SK-N-SH (cell line): ENCODE results near the gene AGAP1. TPM values are rescaled to one million over a fixed set of nuclear protein-coding genes. Genes with fewer than 3 reads are reported as not detected.

Experiments used
- CTCF ChIA-PET: fragments of 300-600, 350-600 bp; formaldehyde crosslinking; extraction: SDS; loops from one replicate; lab custom pipeline; 2021; lab: Yijun Ruan, JAX
- POLR2A ChIA-PET: fragments of 350-600 bp; sonication (Branson Sonifier 250); formaldehyde crosslinking; extraction: SDS; loops from one replicate; lab custom pipeline; 2020; ENCODE audit warnings: antibody characterized with exemption, inconsistent platforms; lab: Yijun Ruan, JAX
- DNase-seq: peaks from one replicate; pipeline ENCODE4 v3.0.0; 2012
- H2AFZ ChIP-seq: fragments of 200-600 bp; sonication (generic); 2 replicates; pipeline ENCODE4 v1.8.1; 2016; ENCODE audit warnings: antibody characterized with exemption, mild to moderate bottlenecking, low read depth
- H3F3A ChIP-seq: fragments of 200-600 bp; sonication (generic); replicated peaks from 2 replicates; pipeline ENCODE3; 2016; ENCODE audit warnings: antibody characterized with exemption, mild to moderate bottlenecking; ENCODE audit not compliant: insufficient read depth
- H3K27ac ChIP-seq, 2 experiments: fragments of 200-500 bp in 1 of 2; fragments of 200-600 bp in 1 of 2; sonication (Bioruptor generic) in 1 of 2; sonication (generic), shearing (Covaris generic) in 1 of 2; 2 replicates each; pipeline versions ENCODE4 v1.5.1 to v1.6.1; 2014 to 2016; ENCODE audit warnings: low read depth in 2 of 2, inconsistent platforms in 1 of 2, low read length in 1 of 2, mild to moderate bottlenecking in 1 of 2, mixed read lengths in 1 of 2
- H3K27me3 ChIP-seq: fragments of 200-600 bp; sonication (generic), shearing (Covaris generic); 2 replicates; pipeline ENCODE4 v1.6.1; 2016; ENCODE audit warnings: mixed run types; ENCODE audit not compliant: insufficient read depth
- H3K36me3 ChIP-seq, 2 experiments: fragments of 200-500 bp in 1 of 2; fragments of 200-600 bp in 1 of 2; sonication (Bioruptor generic) in 1 of 2; sonication (generic) in 1 of 2; replicated peaks in 1 of 2; 2 replicates each; pipeline versions ENCODE3 to v1.5.1; 2014 to 2016; ENCODE audit warnings: low read length in 1 of 2, mild to moderate bottlenecking in 1 of 2; ENCODE audit not compliant: insufficient read depth in 2 of 2, control insufficient read depth in 1 of 2
- H3K4me1 ChIP-seq, 2 experiments: fragments of 200-500 bp in 1 of 2; fragments of 200-600 bp in 1 of 2; sonication (Bioruptor generic) in 1 of 2; sonication (generic), shearing (Covaris generic) in 1 of 2; 2 replicates each; pipeline versions ENCODE4 v1.5.1 to v1.6.1; 2014 to 2016; ENCODE audit warnings: low read depth in 1 of 2, low read length in 1 of 2, mixed run types in 1 of 2; ENCODE audit not compliant: insufficient read depth in 2 of 2, control insufficient read depth in 1 of 2
- H3K4me2 ChIP-seq: fragments of 200-600 bp; sonication (generic), shearing (Covaris generic); 2 replicates; pipeline ENCODE4 v1.6.1; 2017; ENCODE audit warnings: mixed run types
- H3K4me3 ChIP-seq, 2 experiments: fragments of 200-500 bp in 1 of 2; fragments of 200-600 bp in 1 of 2; sonication (Bioruptor generic) in 1 of 2; sonication (generic), shearing (Covaris generic) in 1 of 2; 2 replicates each; pipeline versions ENCODE4 v1.5.1 to v1.8.1; 2014 to 2016; ENCODE audit warnings: low read depth in 2 of 2, inconsistent platforms in 1 of 2, low read length in 1 of 2, mild to moderate bottlenecking in 1 of 2, mixed read lengths in 1 of 2, moderate library complexity in 1 of 2
- H3K79me2 ChIP-seq: fragments of 200-600 bp; sonication (generic); 2 replicates; pipeline ENCODE4 v1.8.1; 2017; ENCODE audit warnings: mild to moderate bottlenecking; ENCODE audit not compliant: insufficient read depth
- H3K9ac ChIP-seq: fragments of 200-600 bp; sonication (generic); 2 replicates; pipeline ENCODE4 v1.6.1; 2017; ENCODE audit warnings: mixed run types
- H3K9me2 ChIP-seq: fragments of 200-600 bp; sonication (generic); 2 replicates; pipeline ENCODE4 v1.6.1; 2017; ENCODE audit warnings: mixed run types
- H3K9me3 ChIP-seq: fragments of 200-600 bp; sonication (generic); 2 replicates; pipeline ENCODE4 v1.6.1; 2017; ENCODE audit warnings: mixed run types, mild to moderate bottlenecking, moderate library complexity
- H4K20me1 ChIP-seq: fragments of 200-600 bp; sonication (generic); 2 replicates; pipeline ENCODE4 v1.6.1; 2017; ENCODE audit warnings: mild to moderate bottlenecking, mixed run types; ENCODE audit not compliant: insufficient read depth
- CHD2 ChIP-seq: fragments of 150-350 bp; IDR thresholded peaks from 2 replicates; pipeline ENCODE4 v1.6.1; 2018; ENCODE audit warnings: low read length; ENCODE audit not compliant: partially characterized antibody
- EP300 ChIP-seq, 2 experiments: IDR thresholded peaks; 2 replicates each; pipeline versions ENCODE4 v1.4.0 to v1.6.1; 2012; ENCODE audit warnings: borderline replicate concordance in 1 of 2, low read depth in 1 of 2, low read length in 1 of 2
- FOSL2 ChIP-seq: IDR thresholded peaks from 2 replicates; pipeline ENCODE4 v1.4.0; 2012; ENCODE audit warnings: low read depth, mild to moderate bottlenecking, moderate library complexity, borderline replicate concordance
- FOXJ3 ChIP-seq: sonication (generic); formaldehyde crosslinking; IDR thresholded peaks from 2 replicates; pipeline ENCODE4 v1.5.1; 2020; ENCODE audit warnings: mild to moderate bottlenecking, missing genetic modification reagents
- FOXM1 ChIP-seq: IDR thresholded peaks from 2 replicates; pipeline ENCODE4 v1.4.0; 2012; ENCODE audit warnings: low read depth, mild to moderate bottlenecking
- GATA2 ChIP-seq: sonication (generic); formaldehyde crosslinking; IDR thresholded peaks from 2 replicates; pipeline ENCODE4 v1.5.0; 2020; ENCODE audit warnings: mild to moderate bottlenecking, missing genetic modification reagents
- MEF2A ChIP-seq: IDR thresholded peaks from 2 replicates; pipeline ENCODE4 v1.4.0; 2012; ENCODE audit warnings: low read depth, borderline replicate concordance
- NFIC ChIP-seq: IDR thresholded peaks from 2 replicates; pipeline ENCODE4 v1.4.0; 2012; ENCODE audit warnings: borderline replicate concordance
- NRF1 ChIP-seq: IDR thresholded peaks from 2 replicates; pipeline ENCODE4 v1.6.1; 2012; ENCODE audit warnings: low read depth, mild to moderate bottlenecking, low read length
- POLR2AphosphoS5 ChIP-seq: IDR thresholded peaks from 2 replicates; pipeline ENCODE4 v1.6.1; 2012; ENCODE audit warnings: low read depth, low read length
- RCOR1 ChIP-seq: fragments of 150-350 bp; IDR thresholded peaks from 2 replicates; pipeline ENCODE4 v1.6.1; 2017; ENCODE audit warnings: antibody characterized with exemption, low read length
- RXRA ChIP-seq: IDR thresholded peaks from 2 replicates; pipeline ENCODE4 v1.4.0; 2012; ENCODE audit warnings: low read depth, mild to moderate bottlenecking, borderline replicate concordance
- SMC3 ChIP-seq: IDR thresholded peaks from 2 replicates; pipeline ENCODE4 v1.6.1; 2012; ENCODE audit warnings: low read depth, low read length, improper control_type of control experiment
- WGBS: methylation state at CpG from one replicate; pipeline ENCODE4 v1.1.6; 2017; ENCODE audit warnings: low lambda C conversion rate; 5-methylcytosine and 5-hydroxymethylcytosine counted together
- polyA plus RNA-seq, 3 experiments: library from polyadenylated mRNA; depleted of rRNA; stranded (reverse); fragments of >200 nt; gene quantifications; 2 replicates each; pipeline ENCODE4 v1.2.3, GENCODE V29; 2012
- TF ChIP-seq, protein P1 (sequence below): fragments of 150-350 bp; IDR thresholded peaks from 2 replicates; pipeline ENCODE4 v1.6.1; 2016; ENCODE audit warnings: mild to moderate bottlenecking, low read depth, low read length
- TF ChIP-seq, protein P2 (sequence below): fragments of 150-350 bp; IDR thresholded peaks from 2 replicates; pipeline ENCODE4 v1.6.1; 2017; ENCODE audit warnings: antibody characterized with exemption, low read length, low read depth, borderline replicate concordance

The AGAP1 gene
- polyA plus RNA-seq, 1 of the 3 experiments (the other 2 are of a cell fraction) = 8.8 TPM

DNA sequence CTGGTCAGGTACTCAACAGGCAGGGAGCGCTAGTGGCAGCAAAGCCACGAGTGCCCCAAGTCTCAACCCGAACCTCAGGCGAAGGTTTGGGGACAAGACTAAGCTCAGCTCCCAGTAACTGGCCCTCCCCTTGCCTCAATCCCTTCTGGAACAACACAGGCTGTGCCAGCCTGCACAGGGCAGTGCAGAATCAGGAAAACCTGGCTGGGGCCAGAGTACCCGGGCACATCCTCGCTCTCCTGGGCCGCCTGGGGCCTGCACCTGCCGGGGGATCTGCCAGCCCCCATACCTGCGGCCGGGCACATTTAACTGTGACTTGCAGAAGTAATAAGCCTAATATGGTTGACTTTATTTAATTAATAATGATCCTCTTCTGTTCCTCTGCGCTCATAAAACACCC, 613.7 kb downstream of the AGAP1 start:
- Histone ChIP-seq H2AFZ (no peak overlapping the region), H3K27ac (no peak overlapping the region), H4K20me1 (no peaks in the 10 kb centered on the region), H3F3A (no peaks in the 10 kb centered on the region), H3K9ac (no peak overlapping the region), H3K36me3 (no peaks in the 10 kb centered on the region), H3K9me2 (no peaks in the 10 kb centered on the region), H3K4me2 (no peak overlapping the region), H3K4me1 (no peaks in the 10 kb centered on the region; a peak in 1 of 4 replicates), H3K27me3 (no peaks in the 10 kb centered on the region), H3K9me3 (no peaks in the 10 kb centered on the region), H3K79me2 (no peaks in the 10 kb centered on the region), H3K4me3 (no peak overlapping the region)
- ChIA-PET CTCF (no interaction called here), POLR2A (no interaction called here)
- WGBS = 93% methylated on average over 8 of the region's 11 CpGs
- TF ChIP-seq NRF1 (no peak), MEF2A (no peak), FOXM1 (no peak)
- DNase-seq = no peak

DNA sequence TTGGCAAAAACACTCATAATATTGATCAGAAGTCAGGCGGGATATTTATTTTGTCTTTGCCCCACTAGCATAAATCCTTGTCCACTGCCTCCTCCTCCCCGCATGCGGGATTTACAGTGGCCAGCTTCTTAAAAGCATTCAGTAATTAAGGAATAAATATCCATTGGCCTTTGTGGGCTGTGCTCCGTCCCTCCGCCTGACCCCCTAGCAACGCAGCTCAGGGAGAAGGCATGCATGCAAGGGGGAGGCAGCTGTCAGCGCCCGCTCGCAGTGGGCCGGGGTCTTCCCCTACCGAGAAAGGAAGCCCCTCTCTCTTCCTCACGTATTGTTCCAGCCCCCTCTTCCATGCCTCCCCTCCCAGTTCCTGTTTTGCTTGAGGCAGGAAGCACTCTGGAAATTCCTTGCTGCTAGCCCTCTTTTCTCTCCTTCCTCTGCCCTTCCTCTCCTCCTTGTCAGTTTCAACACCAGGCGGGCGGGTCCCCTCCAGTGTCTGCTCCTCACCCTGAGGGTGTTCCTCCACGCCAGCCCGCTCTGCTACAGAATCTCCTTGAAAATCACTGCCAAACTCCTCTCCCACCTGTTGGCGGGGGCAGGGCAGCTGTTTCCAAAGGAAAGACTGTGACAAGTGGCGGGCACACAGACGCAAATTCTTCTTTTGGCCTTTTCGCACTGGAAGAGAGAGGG, 614.2 kb downstream of the AGAP1 start:
- Histone ChIP-seq H3K4me3 (no peak overlapping the region), H3F3A (no peaks in the 10 kb centered on the region), H4K20me1 (no peaks in the 10 kb centered on the region), H3K4me1 (no peaks in the 10 kb centered on the region; a peak in 1 of 4 replicates), H3K9ac (no peak overlapping the region)
- no peak for DNase-seq
- ChIA-PET CTCF (no interaction called here), POLR2A (no interaction called here)
- 89% methylated on average over 20 of the region's 20 CpGs for WGBS
- TF ChIP-seq FOXM1 (no peak), FOXJ3 (no peak), SMC3 (no peak), EP300 (IDR thresholded peaks at IDR 0.05; ENCODE audit: borderline replicate concordance in 1 of 2, low read depth in 1 of 2, low read length in 1 of 2) (no peak), NFIC (no peak), GATA2 (CRISPR knock-in tag) (no peak), NRF1 (no peak), POLR2AphosphoS5 (no peak), RCOR1 (no peak), CHD2 (no peak), FOSL2 (no peak), RXRA (no peak)
- TF ChIP-seq, protein P1, sequence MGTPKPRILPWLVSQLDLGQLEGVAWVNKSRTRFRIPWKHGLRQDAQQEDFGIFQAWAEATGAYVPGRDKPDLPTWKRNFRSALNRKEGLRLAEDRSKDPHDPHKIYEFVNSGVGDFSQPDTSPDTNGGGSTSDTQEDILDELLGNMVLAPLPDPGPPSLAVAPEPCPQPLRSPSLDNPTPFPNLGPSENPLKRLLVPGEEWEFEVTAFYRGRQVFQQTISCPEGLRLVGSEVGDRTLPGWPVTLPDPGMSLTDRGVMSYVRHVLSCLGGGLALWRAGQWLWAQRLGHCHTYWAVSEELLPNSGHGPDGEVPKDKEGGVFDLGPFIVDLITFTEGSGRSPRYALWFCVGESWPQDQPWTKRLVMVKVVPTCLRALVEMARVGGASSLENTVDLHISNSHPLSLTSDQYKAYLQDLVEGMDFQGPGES = no peak
- TF ChIP-seq, protein P2, sequence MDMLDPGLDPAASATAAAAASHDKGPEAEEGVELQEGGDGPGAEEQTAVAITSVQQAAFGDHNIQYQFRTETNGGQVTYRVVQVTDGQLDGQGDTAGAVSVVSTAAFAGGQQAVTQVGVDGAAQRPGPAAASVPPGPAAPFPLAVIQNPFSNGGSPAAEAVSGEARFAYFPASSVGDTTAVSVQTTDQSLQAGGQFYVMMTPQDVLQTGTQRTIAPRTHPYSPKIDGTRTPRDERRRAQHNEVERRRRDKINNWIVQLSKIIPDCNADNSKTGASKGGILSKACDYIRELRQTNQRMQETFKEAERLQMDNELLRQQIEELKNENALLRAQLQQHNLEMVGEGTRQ = no peak
- TF ChIP-seq, all 33 proteins: peak for 0
- Histone ChIP-seq H3K27me3 (no peaks in the 10 kb centered on the region), H3K9me3 (no peaks in the 10 kb centered on the region), H3K9me2 (no peaks in the 10 kb centered on the region), H2AFZ (no peak overlapping the region), H3K36me3 (no peaks in the 10 kb centered on the region), H3K4me2 (no peak overlapping the region), H3K79me2 (no peaks in the 10 kb centered on the region), H3K27ac (no peak overlapping the region)
